ENCODE data around the gene SETBP1.

- TF ChIP-seq SIRT6 (IDR thresholded peaks at IDR 0.05; ENCODE audit: low read length) = no peak
- no peak for TF ChIP-seq EP300 (IDR thresholded peaks at IDR 0.05; ENCODE audit: borderline replicate concordance in 1 of 2, low read depth in 2 of 2, low read length in 2 of 2)
- TF ChIP-seq USF2 (IDR thresholded peaks at IDR 0.05; ENCODE audit: low read length) = no peak
Observed at GRCh38 chr18:44968336-44968735, 287.6 kb downstream of the SETBP1 start.

Measured in H1 (cell line).